Thoracic aorta (tissue), 2 donors: ENCODE data around the gene COQ2. TPM values are rescaled to one million over a fixed set of nuclear protein-coding genes. Genes with fewer than 3 reads are reported as not detected.

Experiments used
- ATAC-seq: fragments of 150-250 bp; one replicate; pipeline ENCODE4 v1.8.0; 2017; ENCODE audit warnings: low read depth; ENCODE audit not compliant: insufficient number of reproducible peaks, low FRiP score
- DNase-seq: peaks from one replicate; pipeline ENCODE4 v3.0.0-alpha.2; 2020; ENCODE audit warnings: low spot score
- H3K27ac ChIP-seq, 2 donors: fragments of 200-600 bp; sonication (generic); 1 replicate in 1 of 2; 2 replicates in 1 of 2; pipeline ENCODE4 v1.5.1; 2016; ENCODE audit warnings: mild to moderate bottlenecking in 2 of 2, moderate library complexity in 2 of 2
- H3K27me3 ChIP-seq: fragments of 200-600 bp; sonication (generic); replicated peaks from 2 replicates; pipeline ENCODE4 v1.6.0; 2016; ENCODE audit warnings: mild to moderate bottlenecking; ENCODE audit not compliant: insufficient read depth
- H3K36me3 ChIP-seq: fragments of 200-600 bp; sonication (generic); one replicate; pipeline ENCODE4 v1.5.1; 2016
- H3K4me1 ChIP-seq, 2 donors: fragments of 200-600 bp; sonication (generic); 1 replicate in 1 of 2; 2 replicates in 1 of 2; pipeline versions ENCODE4 v1.5.1 to v1.6.0; 2016; ENCODE audit warnings: low read depth in 2 of 2, mild to moderate bottlenecking in 1 of 2; ENCODE audit not compliant: control insufficient read depth in 1 of 2
- H3K4me3 ChIP-seq: fragments of 200-600 bp; sonication (generic); 2 replicates; pipeline ENCODE4 v1.5.1; 2016; ENCODE audit warnings: mild to moderate bottlenecking
- H3K9me3 ChIP-seq: fragments of 200-600 bp; sonication (generic); 2 replicates; pipeline ENCODE4 v1.5.1; 2016
- CTCF ChIP-seq: fragments of 200-600 bp; sonication (generic); IDR thresholded peaks from one replicate; pipeline ENCODE4 v1.5.1; 2019; ENCODE audit warnings: antibody characterized with exemption
- total RNA-seq, 2 donors: library from RNA; depleted of rRNA; stranded (reverse); fragments of >200 nt; gene quantifications; one replicate each; pipeline versions ENCODE4 v1.1.0 to v1.2.3, GENCODE V29; 2016

Gene COQ2
- total RNA-seq, 2 donors from 2014 or later, result 3.4 to 10.5 TPM

- H3K9me3 ChIP-seq, result no peaks in the 10 kb centered on the region
- H3K27ac ChIP-seq, result no peak overlapping the region
- no peaks in the 10 kb centered on the region for H3K36me3 ChIP-seq
- H3K27me3 ChIP-seq, result no peaks in the 10 kb centered on the region
- no peaks in the 10 kb centered on the region for H3K4me1 ChIP-seq
- no peak overlapping the region for H3K4me3 ChIP-seq
- ATAC-seq (no peak), DNase-seq (no peak)
- TF ChIP-seq CTCF, result no peak
Measured at GRCh38 chr4:83323136-83323535, 38.5 kb upstream of the COQ2 start.

- DNase-seq, result peak; percentile 11
- Histone ChIP-seq H3K4me1 (no peaks in the 10 kb centered on the region), H3K9me3 (no peaks in the 10 kb centered on the region), H3K36me3 (no peaks in the 10 kb centered on the region), H3K4me3 (no peak overlapping the region), H3K27me3 (no peaks in the 10 kb centered on the region), H3K27ac (no peak overlapping the region)
- no peak for TF ChIP-seq CTCF
- ATAC-seq, result no peak
Measured at GRCh38 chr4:83320548-83320947, 36.0 kb upstream of the COQ2 start.

- Histone ChIP-seq H3K27ac (no peak overlapping the region), H3K9me3 (no peaks in the 10 kb centered on the region), H3K36me3 (no peaks in the 10 kb centered on the region), H3K4me1 (no peaks in the 10 kb centered on the region), H3K27me3 (no peaks in the 10 kb centered on the region), H3K4me3 (no peak overlapping the region)
- no peak for ATAC-seq
- TF ChIP-seq CTCF, result no peak
- no peak for DNase-seq
Measured at GRCh38 chr4:83318666-83319065, 34.1 kb upstream of the COQ2 start.

- Histone ChIP-seq H3K4me3 (no peak overlapping the region), H3K9me3 (no peaks in the 10 kb centered on the region), H3K4me1 (no peaks in the 10 kb centered on the region), H3K36me3 (no peaks in the 10 kb centered on the region), H3K27me3 (no peaks in the 10 kb centered on the region), H3K27ac (no peak overlapping the region)
- ATAC-seq (no peak), DNase-seq (no peak)
- TF ChIP-seq CTCF, result no peak
Measured at GRCh38 chr4:83317671-83318070, 33.1 kb upstream of the COQ2 start.

GRCh38 chr4:83316459-83317165 is 32.0 kb upstream of the COQ2 start:
- Histone ChIP-seq H3K27me3 (no peaks in the 10 kb centered on the region), H3K36me3 (no peaks in the 10 kb centered on the region), H3K4me3 (no peak overlapping the region), H3K9me3 (no peaks in the 10 kb centered on the region), H3K4me1 (no peaks in the 10 kb centered on the region), H3K27ac (no peak overlapping the region)
- TF ChIP-seq CTCF, result no peak
- no peak for DNase-seq
- ATAC-seq, result no peak
